ENCODE results near the gene AGMO.

AGMO gene

DNA sequence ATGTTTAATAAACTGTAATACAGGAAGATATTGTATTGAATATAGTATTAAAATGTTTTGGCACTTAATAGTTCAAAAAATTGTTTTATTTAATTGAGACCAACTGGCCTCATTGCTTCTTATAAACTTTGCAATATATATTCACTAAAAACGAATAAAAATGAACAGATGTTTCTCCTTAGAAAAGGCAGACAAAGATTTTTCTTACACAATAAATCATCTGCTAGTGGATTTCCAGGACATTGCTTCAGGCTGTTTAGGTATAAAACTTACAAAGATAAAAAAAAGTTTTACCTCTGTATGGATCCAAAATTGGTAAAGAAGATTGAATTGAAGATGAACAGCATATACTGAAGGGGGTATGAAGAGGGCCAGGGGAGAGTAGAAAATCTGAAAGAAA lies 143.6 kb downstream of the AGMO start:
- no peak overlapping the region for H3K4me3 ChIP-seq (ENCODE audit: low read length in 2 of 2)
- no peak overlapping the region for H2AFZ ChIP-seq (ENCODE audit: low read length)
- no peak overlapping the region for H3K18ac ChIP-seq (ENCODE audit: low read length)
- H4K91ac ChIP-seq (ENCODE audit: low read depth, low read length, poor library complexity), result no peak overlapping the region
- no peak overlapping the region for H2BK15ac ChIP-seq (ENCODE audit: low read length)
- H3K36me3 ChIP-seq (replicated peaks in 1 of 2; ENCODE audit: control insufficient read depth in 2 of 2, insufficient read depth in 2 of 2, low read length in 2 of 2), result no peaks in the 10 kb centered on the region
- no peaks in the 10 kb centered on the region for H3K9me3 ChIP-seq (replicated peaks in 1 of 2; ENCODE audit: control insufficient read depth in 2 of 2, insufficient read depth in 1 of 2, low read depth in 1 of 2, low read length in 2 of 2)
- H2BK12ac ChIP-seq (ENCODE audit: low read length), result no peak overlapping the region
- no peak overlapping the region for H3K4ac ChIP-seq (ENCODE audit: low read length)
- H3K23ac ChIP-seq (ENCODE audit: low read depth, low read length, poor library complexity), result no peak overlapping the region
- WGBS, 2 donors (ENCODE audit: extremely low coverage in 2 of 2, insufficient read length in 2 of 2, insufficient replicate concordance in 1 of 2), result no CpG with 5 or more reads among the region's 1 CpG
- H4K8ac ChIP-seq (ENCODE audit: low read depth, low read length), result no peak overlapping the region
- H3K79me1 ChIP-seq (ENCODE audit: low read depth, low read length), result no peaks in the 10 kb centered on the region
- H2BK5ac ChIP-seq (ENCODE audit: low read length), result no peak overlapping the region
- no peaks in the 10 kb centered on the region for H3K27me3 ChIP-seq (ENCODE audit: control insufficient read depth in 3 of 3, insufficient read depth in 3 of 3, low read depth in 1 of 3, low read length in 3 of 3)
- no peak overlapping the region for H3K9ac ChIP-seq (ENCODE audit: low read depth, low read length, poor library complexity)
- no peak overlapping the region for H2AK5ac ChIP-seq (ENCODE audit: low read depth, low read length)
- no peak overlapping the region for H3K27ac ChIP-seq (replicated peaks; ENCODE audit: low read length)
- no peak overlapping the region for H3K14ac ChIP-seq (ENCODE audit: low read length)
- DNase-seq (ENCODE audit: low spot score), result no peak
- H3K4me1 ChIP-seq (ENCODE audit: control insufficient read depth in 2 of 2, insufficient read depth in 1 of 2, low read depth in 1 of 2, low read length in 2 of 2), result no peaks in the 10 kb centered on the region
- no peak overlapping the region for H2BK120ac ChIP-seq (ENCODE audit: low read depth, low read length)
- no peak overlapping the region for H3K4me2 ChIP-seq (ENCODE audit: insufficient read depth, low read length, poor library complexity, severe bottlenecking)

DNA sequence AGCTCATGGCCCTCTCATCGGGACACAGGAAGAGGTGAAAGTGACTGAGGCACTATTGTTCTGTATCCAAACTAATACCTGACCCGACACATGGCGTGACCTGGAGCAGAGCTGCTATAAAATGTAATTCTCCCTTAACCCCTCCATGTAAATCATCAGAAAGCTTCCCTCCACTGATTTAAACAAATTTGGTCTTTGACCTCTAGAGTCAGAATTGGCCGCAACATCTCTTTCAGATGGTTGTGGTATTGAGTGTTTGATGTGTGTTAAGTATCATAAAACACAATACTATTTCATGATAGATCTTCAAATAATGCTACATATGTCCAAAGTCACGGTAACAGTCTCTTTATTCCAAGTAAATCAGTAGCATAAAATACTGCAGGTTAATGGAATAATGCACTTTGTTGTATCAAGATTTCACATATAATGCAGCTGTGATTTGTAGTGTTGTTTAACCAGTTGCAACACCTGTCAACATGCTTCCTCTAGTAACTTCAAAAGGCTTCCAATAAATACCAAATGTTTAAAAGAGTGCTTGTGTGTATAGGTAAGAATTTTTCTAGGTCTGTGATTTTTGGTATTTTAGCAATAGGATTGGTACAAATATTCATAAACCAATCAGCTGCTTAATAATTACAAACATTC lies 144.3 kb downstream of the AGMO start:
- Histone ChIP-seq H3K14ac (ENCODE audit: low read length) (no peak overlapping the region), H2AFZ (ENCODE audit: low read length) (no peak overlapping the region), H3K9me3 (replicated peaks in 1 of 2; ENCODE audit: control insufficient read depth in 2 of 2, insufficient read depth in 1 of 2, low read depth in 1 of 2, low read length in 2 of 2) (no peaks in the 10 kb centered on the region), H4K8ac (ENCODE audit: low read depth, low read length) (no peak overlapping the region), H3K4me1 (ENCODE audit: control insufficient read depth in 2 of 2, insufficient read depth in 1 of 2, low read depth in 1 of 2, low read length in 2 of 2) (no peaks in the 10 kb centered on the region), H3K27ac (replicated peaks; ENCODE audit: low read length) (no peak overlapping the region), H3K4ac (ENCODE audit: low read length) (no peak overlapping the region), H3K18ac (ENCODE audit: low read length) (no peak overlapping the region), H2BK15ac (ENCODE audit: low read length) (no peak overlapping the region), H3K27me3 (ENCODE audit: control insufficient read depth in 3 of 3, insufficient read depth in 3 of 3, low read depth in 1 of 3, low read length in 3 of 3) (no peaks in the 10 kb centered on the region), H3K4me3 (ENCODE audit: low read length in 2 of 2) (no peak overlapping the region), H3K79me1 (ENCODE audit: low read depth, low read length) (no peaks in the 10 kb centered on the region), H3K4me2 (ENCODE audit: insufficient read depth, low read length, poor library complexity, severe bottlenecking) (no peak overlapping the region), H2BK12ac (ENCODE audit: low read length) (no peak overlapping the region), H2BK5ac (ENCODE audit: low read length) (no peak overlapping the region), H3K9ac (ENCODE audit: low read depth, low read length, poor library complexity) (no peak overlapping the region), H2AK5ac (ENCODE audit: low read depth, low read length) (no peak overlapping the region), H3K23ac (ENCODE audit: low read depth, low read length, poor library complexity) (no peak overlapping the region), H3K36me3 (replicated peaks in 1 of 2; ENCODE audit: control insufficient read depth in 2 of 2, insufficient read depth in 2 of 2, low read length in 2 of 2) (no peaks in the 10 kb centered on the region), H4K91ac (ENCODE audit: low read depth, low read length, poor library complexity) (no peak overlapping the region), H2BK120ac (ENCODE audit: low read depth, low read length) (no peak overlapping the region)
- no peak for DNase-seq (ENCODE audit: low spot score)
- WGBS, 2 donors (ENCODE audit: extremely low coverage in 2 of 2, insufficient read length in 2 of 2, insufficient replicate concordance in 1 of 2), result no CpG with 5 or more reads among the region's 5 CpGs

DNA sequence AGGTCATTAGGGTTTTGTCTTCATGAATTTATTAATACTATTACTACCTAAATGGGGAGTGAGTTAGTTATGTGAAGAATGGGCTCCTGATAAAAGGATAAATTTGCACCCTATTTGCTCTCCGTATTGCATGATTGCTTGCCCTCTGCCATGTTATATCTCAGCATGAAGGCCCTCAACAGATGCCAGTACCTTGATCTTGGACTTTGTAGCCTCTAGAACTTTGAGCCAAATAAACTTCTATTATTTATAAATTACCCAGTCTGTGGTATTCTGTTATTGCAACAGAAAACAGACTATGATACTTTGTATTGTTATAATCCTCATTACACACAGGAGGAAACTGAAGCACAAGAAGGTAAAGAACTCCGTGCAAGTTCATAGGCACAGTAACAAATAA lies 150.8 kb downstream of the AGMO start:
- H3K27ac ChIP-seq (replicated peaks; ENCODE audit: low read length), result no peak overlapping the region
- H2BK120ac ChIP-seq (ENCODE audit: low read depth, low read length), result no peak overlapping the region
- no peak overlapping the region for H2AK5ac ChIP-seq (ENCODE audit: low read depth, low read length)
- no peak overlapping the region for H2BK15ac ChIP-seq (ENCODE audit: low read length)
- no peaks in the 10 kb centered on the region for H3K9me3 ChIP-seq (replicated peaks in 1 of 2; ENCODE audit: control insufficient read depth in 2 of 2, insufficient read depth in 1 of 2, low read depth in 1 of 2, low read length in 2 of 2)
- H3K79me1 ChIP-seq (ENCODE audit: low read depth, low read length), result no peaks in the 10 kb centered on the region
- H3K4me1 ChIP-seq (ENCODE audit: control insufficient read depth in 2 of 2, insufficient read depth in 1 of 2, low read depth in 1 of 2, low read length in 2 of 2), result no peaks in the 10 kb centered on the region
- H3K4me2 ChIP-seq (ENCODE audit: insufficient read depth, low read length, poor library complexity, severe bottlenecking), result no peak overlapping the region
- H3K36me3 ChIP-seq (replicated peaks in 1 of 2; ENCODE audit: control insufficient read depth in 2 of 2, insufficient read depth in 2 of 2, low read length in 2 of 2), result no peaks in the 10 kb centered on the region
- no CpG with 5 or more reads among the region's 2 CpGs for WGBS, 2 donors (ENCODE audit: extremely low coverage in 2 of 2, insufficient read length in 2 of 2, insufficient replicate concordance in 1 of 2)
- no peak for DNase-seq (ENCODE audit: low spot score)
- no peak overlapping the region for H3K4me3 ChIP-seq (ENCODE audit: low read length in 2 of 2)
- H3K27me3 ChIP-seq (ENCODE audit: control insufficient read depth in 3 of 3, insufficient read depth in 3 of 3, low read depth in 1 of 3, low read length in 3 of 3), result no peaks in the 10 kb centered on the region
- no peak overlapping the region for H3K23ac ChIP-seq (ENCODE audit: low read depth, low read length, poor library complexity)
- no peak overlapping the region for H2AFZ ChIP-seq (ENCODE audit: low read length)
- no peak overlapping the region for H2BK12ac ChIP-seq (ENCODE audit: low read length)
- H3K4ac ChIP-seq (ENCODE audit: low read length), result no peak overlapping the region
- H3K18ac ChIP-seq (ENCODE audit: low read length), result no peak overlapping the region
- H2BK5ac ChIP-seq (ENCODE audit: low read length), result no peak overlapping the region
- H4K91ac ChIP-seq (ENCODE audit: low read depth, low read length, poor library complexity), result no peak overlapping the region
- no peak overlapping the region for H3K9ac ChIP-seq (ENCODE audit: low read depth, low read length, poor library complexity)
- no peak overlapping the region for H3K14ac ChIP-seq (ENCODE audit: low read length)
- no peak overlapping the region for H4K8ac ChIP-seq (ENCODE audit: low read depth, low read length)

DNA sequence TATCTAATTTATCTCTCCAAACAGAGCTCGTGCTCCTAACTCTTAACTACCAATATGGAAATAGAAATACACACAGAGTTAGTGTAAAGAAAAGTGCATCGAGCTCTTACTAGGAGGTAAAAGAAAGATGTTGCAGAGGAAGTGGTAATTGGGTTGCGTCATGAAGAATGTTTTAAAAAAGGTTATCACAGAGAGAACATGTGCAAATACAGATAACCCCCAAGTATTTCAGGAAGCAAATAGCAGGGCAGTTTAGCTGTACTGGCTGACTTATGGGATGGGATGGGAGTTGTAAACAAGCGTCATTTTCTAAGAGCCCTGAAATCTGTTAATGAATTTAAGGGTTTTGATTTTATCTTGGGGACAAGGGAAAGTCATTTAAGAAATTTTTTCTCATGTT lies 153.9 kb downstream of the AGMO start:
- DNase-seq (ENCODE audit: low spot score), result no peak
- Histone ChIP-seq H2BK120ac (ENCODE audit: low read depth, low read length) (no peak overlapping the region), H3K4ac (ENCODE audit: low read length) (no peak overlapping the region), H4K91ac (ENCODE audit: low read depth, low read length, poor library complexity) (no peak overlapping the region), H2BK5ac (ENCODE audit: low read length) (no peak overlapping the region), H3K27me3 (ENCODE audit: control insufficient read depth in 3 of 3, insufficient read depth in 3 of 3, low read depth in 1 of 3, low read length in 3 of 3) (no peaks in the 10 kb centered on the region), H3K4me1 (ENCODE audit: control insufficient read depth in 2 of 2, insufficient read depth in 1 of 2, low read depth in 1 of 2, low read length in 2 of 2) (no peaks in the 10 kb centered on the region), H2BK15ac (ENCODE audit: low read length) (no peak overlapping the region), H3K36me3 (replicated peaks in 1 of 2; ENCODE audit: control insufficient read depth in 2 of 2, insufficient read depth in 2 of 2, low read length in 2 of 2) (no peaks in the 10 kb centered on the region), H3K23ac (ENCODE audit: low read depth, low read length, poor library complexity) (no peak overlapping the region), H2AK5ac (ENCODE audit: low read depth, low read length) (no peak overlapping the region), H3K4me2 (ENCODE audit: insufficient read depth, low read length, poor library complexity, severe bottlenecking) (no peak overlapping the region), H3K14ac (ENCODE audit: low read length) (no peak overlapping the region), H3K27ac (replicated peaks; ENCODE audit: low read length) (no peak overlapping the region), H3K9me3 (replicated peaks in 1 of 2; ENCODE audit: control insufficient read depth in 2 of 2, insufficient read depth in 1 of 2, low read depth in 1 of 2, low read length in 2 of 2) (no peaks in the 10 kb centered on the region), H4K8ac (ENCODE audit: low read depth, low read length) (no peak overlapping the region), H2BK12ac (ENCODE audit: low read length) (no peak overlapping the region), H3K79me1 (ENCODE audit: low read depth, low read length) (no peaks in the 10 kb centered on the region), H2AFZ (ENCODE audit: low read length) (no peak overlapping the region), H3K18ac (ENCODE audit: low read length) (no peak overlapping the region), H3K4me3 (ENCODE audit: low read length in 2 of 2) (no peak overlapping the region), H3K9ac (ENCODE audit: low read depth, low read length, poor library complexity) (no peak overlapping the region)
- WGBS, 2 donors (ENCODE audit: extremely low coverage in 2 of 2, insufficient read length in 2 of 2, insufficient replicate concordance in 1 of 2), result no CpG with 5 or more reads among the region's 4 CpGs
